ENCODE data around the gene NEBL. TPM values are rescaled to one million over a fixed set of nuclear protein-coding genes. Genes with fewer than 3 reads are reported as not detected.

The NEBL gene
- total RNA-seq, 1 experiment from 2014 or later = 16.6 TPM

- H3K27ac ChIP-seq (ENCODE audit: low read depth, low read length) = no peak overlapping the region
These were observed 99.8 kb downstream of the NEBL start for GRCh38 chr10:20797290-20797689.

GRCh38 chr10:20795391-20795790 is 101.7 kb downstream of the NEBL start:
- POLR2A ChIA-PET = no interaction called here
- Histone ChIP-seq H3K27me3 (ENCODE audit: insufficient read depth, low read length) (no peaks in the 10 kb centered on the region), H3K9me2 (ENCODE audit: insufficient read depth) (no peaks in the 10 kb centered on the region), H3K4me3 (replicated peaks in 1 of 2; ENCODE audit: low read depth in 1 of 2, low read length in 2 of 2) (no peak overlapping the region), H3K79me2 (ENCODE audit: insufficient read depth, low read length) (no peaks in the 10 kb centered on the region), H3K9me3 (ENCODE audit: control insufficient read depth in 1 of 2, insufficient read depth in 1 of 2, low read depth in 1 of 2, low read length in 2 of 2) (no peaks in the 10 kb centered on the region), H2AFZ (ENCODE audit: low read depth, low read length, poor library complexity, severe bottlenecking) (no peak overlapping the region), H3K36me3 (ENCODE audit: control insufficient read depth in 1 of 2, insufficient read depth in 2 of 2, low read length in 2 of 2) (no peaks in the 10 kb centered on the region), H3K9ac (ENCODE audit: low read length) (no peak overlapping the region), H3K4me1 (ENCODE audit: control insufficient read depth in 1 of 2, insufficient read depth in 2 of 2, low read length in 2 of 2) (no peaks in the 10 kb centered on the region), H3K27ac (ENCODE audit: low read depth, low read length) (no peak overlapping the region), H3K4me2 (ENCODE audit: low read length) (no peak overlapping the region), H4K20me1 (ENCODE audit: insufficient read depth) (no peaks in the 10 kb centered on the region)
- ATAC-seq (no peak), DNase-seq (ENCODE audit: low read depth, low spot score) (no peak)
- CTCF ChIA-PET = no interaction called here
- no TSS peak for BruUV-seq (replicated peaks)
- intact Hi-C loops (cut with micrococcal nuclease) = no loop called here
- RAD21 ChIA-PET (ENCODE audit: low non-redundant PET in 1 of 2, low total read pairs in 2 of 2, uncharacterized antibody in 2 of 2, unreplicated experiment in 2 of 2) = no interaction called here
- TF ChIP-seq POLR2AphosphoS5 (IDR thresholded peaks at IDR 0.05; ENCODE audit: low read depth, low read length) (no peak), JUND (IDR thresholded peaks at IDR 0.05) (no peak), RAD21 (IDR thresholded peaks at IDR 0.05; ENCODE audit: low read depth) (no peak), FOSL1 (IDR thresholded peaks at IDR 0.05; ENCODE audit: low read depth) (no peak), CEBPB (IDR thresholded peaks at IDR 0.05; ENCODE audit: low read depth) (no peak), ATF3 (IDR thresholded peaks at IDR 0.05) (no peak), SRF (IDR thresholded peaks at IDR 0.05; ENCODE audit: low read depth) (no peak), ZNF274 (IDR thresholded peaks at IDR 0.05; ENCODE audit: low read depth, low read length) (no peak), SP1 (IDR thresholded peaks at IDR 0.05; ENCODE audit: low read depth) (no peak), EZH2phosphoT487 (IDR thresholded peaks at IDR 0.05; ENCODE audit: borderline replicate concordance) (no peak), POLR2A (IDR thresholded peaks at IDR 0.05; ENCODE audit: borderline replicate concordance, extremely low read depth, insufficient read depth, insufficient read length) (no peak), CBX3 (IDR thresholded peaks at IDR 0.05; ENCODE audit: low read depth) (no peak), TCF7L2 (IDR thresholded peaks at IDR 0.05; ENCODE audit: borderline replicate concordance, extremely low read depth, insufficient read depth, insufficient read length) (no peak), SIN3A (IDR thresholded peaks at IDR 0.05; ENCODE audit: low read depth) (no peak), EGR1 (IDR thresholded peaks at IDR 0.05; ENCODE audit: low read depth) (no peak)
- TF ChIP-seq, protein P1, sequence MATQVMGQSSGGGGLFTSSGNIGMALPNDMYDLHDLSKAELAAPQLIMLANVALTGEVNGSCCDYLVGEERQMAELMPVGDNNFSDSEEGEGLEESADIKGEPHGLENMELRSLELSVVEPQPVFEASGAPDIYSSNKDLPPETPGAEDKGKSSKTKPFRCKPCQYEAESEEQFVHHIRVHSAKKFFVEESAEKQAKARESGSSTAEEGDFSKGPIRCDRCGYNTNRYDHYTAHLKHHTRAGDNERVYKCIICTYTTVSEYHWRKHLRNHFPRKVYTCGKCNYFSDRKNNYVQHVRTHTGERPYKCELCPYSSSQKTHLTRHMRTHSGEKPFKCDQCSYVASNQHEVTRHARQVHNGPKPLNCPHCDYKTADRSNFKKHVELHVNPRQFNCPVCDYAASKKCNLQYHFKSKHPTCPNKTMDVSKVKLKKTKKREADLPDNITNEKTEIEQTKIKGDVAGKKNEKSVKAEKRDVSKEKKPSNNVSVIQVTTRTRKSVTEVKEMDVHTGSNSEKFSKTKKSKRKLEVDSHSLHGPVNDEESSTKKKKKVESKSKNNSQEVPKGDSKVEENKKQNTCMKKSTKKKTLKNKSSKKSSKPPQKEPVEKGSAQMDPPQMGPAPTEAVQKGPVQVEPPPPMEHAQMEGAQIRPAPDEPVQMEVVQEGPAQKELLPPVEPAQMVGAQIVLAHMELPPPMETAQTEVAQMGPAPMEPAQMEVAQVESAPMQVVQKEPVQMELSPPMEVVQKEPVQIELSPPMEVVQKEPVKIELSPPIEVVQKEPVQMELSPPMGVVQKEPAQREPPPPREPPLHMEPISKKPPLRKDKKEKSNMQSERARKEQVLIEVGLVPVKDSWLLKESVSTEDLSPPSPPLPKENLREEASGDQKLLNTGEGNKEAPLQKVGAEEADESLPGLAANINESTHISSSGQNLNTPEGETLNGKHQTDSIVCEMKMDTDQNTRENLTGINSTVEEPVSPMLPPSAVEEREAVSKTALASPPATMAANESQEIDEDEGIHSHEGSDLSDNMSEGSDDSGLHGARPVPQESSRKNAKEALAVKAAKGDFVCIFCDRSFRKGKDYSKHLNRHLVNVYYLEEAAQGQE (IDR thresholded peaks at IDR 0.05; ENCODE audit: low read depth) = no peak

More at GRCh38 chr10:20797290-20797689, 99.8 kb downstream of the NEBL start:
- Histone ChIP-seq H3K36me3 (ENCODE audit: control insufficient read depth in 1 of 2, insufficient read depth in 2 of 2, low read length in 2 of 2) (no peaks in the 10 kb centered on the region), H3K79me2 (ENCODE audit: insufficient read depth, low read length) (no peaks in the 10 kb centered on the region), H3K9me3 (ENCODE audit: control insufficient read depth in 1 of 2, insufficient read depth in 1 of 2, low read depth in 1 of 2, low read length in 2 of 2) (no peaks in the 10 kb centered on the region), H3K9ac (ENCODE audit: low read length) (no peak overlapping the region), H2AFZ (ENCODE audit: low read depth, low read length, poor library complexity, severe bottlenecking) (no peak overlapping the region), H3K27me3 (ENCODE audit: insufficient read depth, low read length) (no peaks in the 10 kb centered on the region), H3K4me2 (ENCODE audit: low read length) (no peak overlapping the region), H3K4me1 (ENCODE audit: control insufficient read depth in 1 of 2, insufficient read depth in 2 of 2, low read length in 2 of 2) (no peaks in the 10 kb centered on the region), H4K20me1 (ENCODE audit: insufficient read depth) (no peaks in the 10 kb centered on the region), H3K4me3 (replicated peaks in 1 of 2; ENCODE audit: low read depth in 1 of 2, low read length in 2 of 2) (no peak overlapping the region), H3K9me2 (ENCODE audit: insufficient read depth) (no peaks in the 10 kb centered on the region)
- DNase-seq (ENCODE audit: low read depth, low spot score) (no peak), ATAC-seq (no peak)
- POLR2A ChIA-PET = no interaction called here
- intact Hi-C loops (cut with micrococcal nuclease) = no loop called here
- BruUV-seq (replicated peaks) = no TSS peak
- RAD21 ChIA-PET (ENCODE audit: low non-redundant PET in 1 of 2, low total read pairs in 2 of 2, uncharacterized antibody in 2 of 2, unreplicated experiment in 2 of 2) = no interaction called here
- CTCF ChIA-PET = no interaction called here
- TF ChIP-seq FOSL1 (IDR thresholded peaks at IDR 0.05; ENCODE audit: low read depth) = no peak
- TF ChIP-seq JUND (IDR thresholded peaks at IDR 0.05) = no peak
- TF ChIP-seq EGR1 (IDR thresholded peaks at IDR 0.05; ENCODE audit: low read depth) = no peak
- TF ChIP-seq POLR2AphosphoS5 (IDR thresholded peaks at IDR 0.05; ENCODE audit: low read depth, low read length) = no peak
- TF ChIP-seq TCF7L2 (IDR thresholded peaks at IDR 0.05; ENCODE audit: borderline replicate concordance, extremely low read depth, insufficient read depth, insufficient read length) = no peak
- TF ChIP-seq ELF1 (IDR thresholded peaks at IDR 0.05; ENCODE audit: borderline replicate concordance, low read depth) = no peak
- TF ChIP-seq POLR2A (IDR thresholded peaks at IDR 0.05; ENCODE audit: borderline replicate concordance, extremely low read depth, insufficient read depth, insufficient read length) = no peak
- no peak for TF ChIP-seq CEBPB (IDR thresholded peaks at IDR 0.05; ENCODE audit: low read depth)
- no peak for TF ChIP-seq EZH2 (IDR thresholded peaks at IDR 0.05)

Data from HCT116 (cell line).